Muscle layer of duodenum (tissue), 2 donors: ENCODE measurements around the gene GPR65.

Source experiments
- H3K27ac ChIP-seq: one replicate; pipeline ENCODE4 v1.7.0; 2013; ENCODE audit warnings: mild to moderate bottlenecking, low read length
- H3K27me3 ChIP-seq: one replicate; pipeline ENCODE4 v1.7.0; 2013; ENCODE audit warnings: low read depth, mild to moderate bottlenecking, control low read depth, low read length
- H3K36me3 ChIP-seq, 2 donors: one replicate each; pipeline ENCODE4 v1.7.0; 2013; ENCODE audit warnings: low read length in 2 of 2, control low read depth in 1 of 2, mild to moderate bottlenecking in 1 of 2; ENCODE audit not compliant: insufficient read depth in 2 of 2, control insufficient read depth in 1 of 2
- H3K4me1 ChIP-seq, 2 donors: one replicate each; pipeline ENCODE4 v1.7.0; 2013; ENCODE audit warnings: low read length in 2 of 2, mild to moderate bottlenecking in 2 of 2, control low read depth in 1 of 2, moderate library complexity in 1 of 2; ENCODE audit not compliant: insufficient read depth in 2 of 2, control insufficient read depth in 1 of 2
- H3K4me3 ChIP-seq, 2 donors: one replicate each; pipeline ENCODE4 v1.7.0; 2013; ENCODE audit warnings: low read length in 2 of 2, low read depth in 1 of 2, mild to moderate bottlenecking in 1 of 2
- H3K9me3 ChIP-seq, 2 donors: one replicate each; pipeline ENCODE4 v1.7.0; 2013; ENCODE audit warnings: low read length in 2 of 2, control low read depth in 1 of 2, mild to moderate bottlenecking in 1 of 2; ENCODE audit not compliant: control insufficient read depth in 1 of 2
- donor health status: healthy.

GPR65 gene

GRCh38 chr14:88005978-88006851 is 1.3 kb downstream of the GPR65 start:
- H3K27ac ChIP-seq = peak overlapping the region; percentile 75
- no peaks in the 10 kb centered on the region for H3K27me3 ChIP-seq
- H3K4me3 ChIP-seq = peak overlapping the region in 1 of 2 donors; percentile 31
- H3K4me1 ChIP-seq = no peaks in the 10 kb centered on the region
- no peaks in the 10 kb centered on the region for H3K9me3 ChIP-seq
- no peaks in the 10 kb centered on the region for H3K36me3 ChIP-seq

- Histone ChIP-seq H3K27me3 (no peaks in the 10 kb centered on the region), H3K36me3 (no peaks in the 10 kb centered on the region), H3K4me3 (no peak overlapping the region), H3K9me3 (no peaks in the 10 kb centered on the region), H3K27ac (no peak overlapping the region), H3K4me1 (no peaks in the 10 kb centered on the region)
Observed at GRCh38 chr14:88007608-88008007, 2.7 kb downstream of the GPR65 start.

- no peaks in the 10 kb centered on the region for H3K9me3 ChIP-seq
- no peaks in the 10 kb centered on the region for H3K36me3 ChIP-seq
- no peak overlapping the region for H3K27ac ChIP-seq
- no peaks in the 10 kb centered on the region for H3K27me3 ChIP-seq
- no peak overlapping the region for H3K4me3 ChIP-seq
- H3K4me1 ChIP-seq = no peaks in the 10 kb centered on the region
Observed at GRCh38 chr14:88008039-88008742, 3.3 kb downstream of the GPR65 start.

- Histone ChIP-seq H3K36me3 (no peaks in the 10 kb centered on the region), H3K9me3 (no peaks in the 10 kb centered on the region), H3K4me1 (no peaks in the 10 kb centered on the region), H3K27me3 (no peaks in the 10 kb centered on the region), H3K4me3 (no peak overlapping the region), H3K27ac (no peak overlapping the region)
Observed at GRCh38 chr14:88009486-88009885, 4.6 kb downstream of the GPR65 start.

GRCh38 chr14:88010331-88010730 is 5.4 kb downstream of the GPR65 start:
- Histone ChIP-seq H3K4me3 (no peak overlapping the region), H3K27me3 (no peaks in the 10 kb centered on the region), H3K36me3 (no peaks in the 10 kb centered on the region), H3K9me3 (no peaks in the 10 kb centered on the region), H3K4me1 (no peaks in the 10 kb centered on the region), H3K27ac (no peak overlapping the region)

GRCh38 chr14:88012495-88012894 is 7.6 kb downstream of the GPR65 start:
- Histone ChIP-seq H3K4me1 (no peaks in the 10 kb centered on the region), H3K36me3 (no peaks in the 10 kb centered on the region), H3K27me3 (no peaks in the 10 kb centered on the region), H3K27ac (no peak overlapping the region), H3K9me3 (no peaks in the 10 kb centered on the region), H3K4me3 (no peak overlapping the region)

- Histone ChIP-seq H3K27ac (no peak overlapping the region), H3K9me3 (no peaks in the 10 kb centered on the region), H3K36me3 (no peaks in the 10 kb centered on the region), H3K4me3 (no peak overlapping the region), H3K4me1 (no peaks in the 10 kb centered on the region), H3K27me3 (no peaks in the 10 kb centered on the region)
Observed at GRCh38 chr14:88013750-88014349, 8.9 kb downstream of the GPR65 start.

- no peak overlapping the region for H3K27ac ChIP-seq
- no peaks in the 10 kb centered on the region for H3K36me3 ChIP-seq
- no peaks in the 10 kb centered on the region for H3K9me3 ChIP-seq
- H3K27me3 ChIP-seq = no peaks in the 10 kb centered on the region
- H3K4me3 ChIP-seq = no peak overlapping the region
- H3K4me1 ChIP-seq = no peaks in the 10 kb centered on the region
Observed at GRCh38 chr14:88016768-88017167, 11.8 kb downstream of the GPR65 start.

- Histone ChIP-seq H3K27me3 (no peaks in the 10 kb centered on the region), H3K27ac (no peak overlapping the region), H3K9me3 (no peaks in the 10 kb centered on the region), H3K36me3 (no peaks in the 10 kb centered on the region), H3K4me3 (no peak overlapping the region), H3K4me1 (no peaks in the 10 kb centered on the region)
Observed at GRCh38 chr14:88017535-88017934, 12.6 kb downstream of the GPR65 start.

- no peaks in the 10 kb centered on the region for H3K4me1 ChIP-seq
- H3K27me3 ChIP-seq = no peaks in the 10 kb centered on the region
- H3K4me3 ChIP-seq = no peak overlapping the region
- H3K9me3 ChIP-seq = no peaks in the 10 kb centered on the region
- no peak overlapping the region for H3K27ac ChIP-seq
- no peaks in the 10 kb centered on the region for H3K36me3 ChIP-seq
Observed at GRCh38 chr14:88023658-88024187, 18.8 kb downstream of the GPR65 start.
